ENCODE data around the gene SLC35G1. TPM values are rescaled to one million over a fixed set of nuclear protein-coding genes. Genes with fewer than 3 reads are reported as not detected.

Gene SLC35G1
- total and polyA plus RNA-seq, 4 experiments from 2014 or later = 5.0 to 7.3 (median 5.8) TPM

- no peaks in the 10 kb centered on the region for H3K36me3 ChIP-seq (ENCODE audit: insufficient read depth, low read length)
- H3K27me3 ChIP-seq (ENCODE audit: insufficient read depth, low read length) = no peaks in the 10 kb centered on the region
- H3K4me1 Mint-ChIP-seq = peaks cover 0 to 4% (median 0%) of the 10 kb centered on the region in 4 donors
- no peak overlapping the region for H3K4me3 Mint-ChIP-seq
- no peak overlapping the region for H3K4me3 ChIP-seq (ENCODE audit: low read length in 2 of 2)
- POLR2A ChIA-PET (ENCODE audit: partially characterized antibody) = interaction anchor here (0.8 to 0.9 kb wide), 2 partner anchors 28 to 106 kb away, joined by 3 read pairs; partner anchors contain the start of gene SLC35G1
- DNase-seq = peak in 4 of 5 donors; percentile 10 to 27 (median 19)
- no peaks in the 10 kb centered on the region for H3K9me3 ChIP-seq (ENCODE audit: control insufficient read depth in 1 of 2, low read length in 2 of 2)
- no peak overlapping the region for H3K27ac Mint-ChIP-seq
- H3K4me1 ChIP-seq (ENCODE audit: insufficient read depth, low read length) = no peaks in the 10 kb centered on the region
- intact Hi-C loops (cut with micrococcal nuclease) = loop anchor here (10.0 kb wide), 2 partner anchors 227 to 367 kb away; no protein-coding TSS in a partner anchor
- H3K36me3 Mint-ChIP-seq = peaks cover 0 to 10% of the 10 kb centered on the region in 2 donors
- CTCF ChIA-PET (ENCODE audit: partially characterized antibody) = interaction anchor here (0.7 to 3.0 kb wide), 17 partner anchors 14 to 379 kb away, joined by 3 to 18 read pairs (median 5); no protein-coding TSS in a partner anchor
- no peaks in the 10 kb centered on the region for H3K9me3 Mint-ChIP-seq
- H3K27me3 Mint-ChIP-seq = peaks cover 0 to 2% of the 10 kb centered on the region in 2 donors
- no peak overlapping the region for H3K27ac ChIP-seq (ENCODE audit: low read depth, low read length)
These were observed 27.6 kb downstream of the SLC35G1 start for GRCh38 chr10:93921338-93921737.

- Mint-ChIP-seq H3K4me3 (no peak overlapping the region), H3K27ac (peak overlapping the region in 1 of 7 donors; percentile 50), H3K36me3 (peaks cover 0 to 15% of the 10 kb centered on the region in 2 donors), H3K9me3 (peaks cover 0 to 12% (median 7%) of the 10 kb centered on the region in 8 donors), H3K27me3 (peaks cover 0 to 2% of the 10 kb centered on the region in 2 donors), H3K4me1 (no peaks in the 10 kb centered on the region)
- intact Hi-C loops (cut with micrococcal nuclease) = loop anchor here (10.0 kb wide), 2 partner anchors 232 to 372 kb away; no protein-coding TSS in a partner anchor
- Histone ChIP-seq H3K4me1 (ENCODE audit: insufficient read depth, low read length) (no peaks in the 10 kb centered on the region), H3K9me3 (ENCODE audit: control insufficient read depth in 1 of 2, low read length in 2 of 2) (no peaks in the 10 kb centered on the region), H3K27ac (ENCODE audit: low read depth, low read length) (no peak overlapping the region), H3K4me3 (ENCODE audit: low read length in 2 of 2) (no peak overlapping the region), H3K27me3 (ENCODE audit: insufficient read depth, low read length) (no peaks in the 10 kb centered on the region), H3K36me3 (ENCODE audit: insufficient read depth, low read length) (no peaks in the 10 kb centered on the region)
- POLR2A ChIA-PET (ENCODE audit: partially characterized antibody) = no interaction called here
- no peak for DNase-seq
- CTCF ChIA-PET (ENCODE audit: partially characterized antibody) = no interaction called here
These were observed 32.8 kb downstream of the SLC35G1 start for GRCh38 chr10:93926613-93927012.

GRCh38 chr10:93938140-93938539 lies 44.4 kb downstream of the SLC35G1 start:
- DNase-seq = no peak
- ChIA-PET CTCF (ENCODE audit: partially characterized antibody) (no interaction called here), POLR2A (ENCODE audit: partially characterized antibody) (interaction anchor here (0.6 kb wide), 1 partner anchor 442 kb away, joined by 6 read pairs; no protein-coding TSS in a partner anchor)
- Histone ChIP-seq H3K27ac (ENCODE audit: low read depth, low read length) (no peak overlapping the region), H3K4me1 (ENCODE audit: insufficient read depth, low read length) (no peaks in the 10 kb centered on the region), H3K36me3 (ENCODE audit: insufficient read depth, low read length) (no peaks in the 10 kb centered on the region), H3K27me3 (ENCODE audit: insufficient read depth, low read length) (no peaks in the 10 kb centered on the region), H3K9me3 (ENCODE audit: control insufficient read depth in 1 of 2, low read length in 2 of 2) (no peaks in the 10 kb centered on the region), H3K4me3 (ENCODE audit: low read length in 2 of 2) (no peak overlapping the region)
- Mint-ChIP-seq H3K4me1 (no peaks in the 10 kb centered on the region), H3K27me3 (no peaks in the 10 kb centered on the region), H3K9me3 (peaks cover 0 to 5% (median under 1%) of the 10 kb centered on the region in 8 donors), H3K27ac (no peak overlapping the region), H3K36me3 (no peaks in the 10 kb centered on the region), H3K4me3 (no peak overlapping the region)
- intact Hi-C loops (cut with micrococcal nuclease) = no loop called here

GRCh38 chr10:93940881-93941280 lies 47.1 kb downstream of the SLC35G1 start:
- DNase-seq = no peak
- no peak overlapping the region for H3K4me3 ChIP-seq (ENCODE audit: low read length in 2 of 2)
- intact Hi-C loops (cut with micrococcal nuclease) = no loop called here
- H3K9me3 ChIP-seq (ENCODE audit: control insufficient read depth in 1 of 2, low read length in 2 of 2) = no peaks in the 10 kb centered on the region
- H3K27ac ChIP-seq (ENCODE audit: low read depth, low read length) = no peak overlapping the region
- Mint-ChIP-seq H3K27ac (no peak overlapping the region), H3K36me3 (no peaks in the 10 kb centered on the region), H3K9me3 (peaks cover 0 to 3% (median 0%) of the 10 kb centered on the region in 8 donors), H3K4me3 (no peak overlapping the region), H3K4me1 (no peaks in the 10 kb centered on the region), H3K27me3 (no peaks in the 10 kb centered on the region)
- no peaks in the 10 kb centered on the region for H3K27me3 ChIP-seq (ENCODE audit: insufficient read depth, low read length)
- H3K4me1 ChIP-seq (ENCODE audit: insufficient read depth, low read length) = no peaks in the 10 kb centered on the region
- ChIA-PET CTCF (ENCODE audit: partially characterized antibody) (no interaction called here), POLR2A (ENCODE audit: partially characterized antibody) (no interaction called here)
- H3K36me3 ChIP-seq (ENCODE audit: insufficient read depth, low read length) = no peaks in the 10 kb centered on the region

- Mint-ChIP-seq H3K4me1 (no peaks in the 10 kb centered on the region), H3K36me3 (no peaks in the 10 kb centered on the region), H3K9me3 (peaks cover 0 to 3% (median 0%) of the 10 kb centered on the region in 8 donors), H3K27ac (no peak overlapping the region), H3K4me3 (no peak overlapping the region), H3K27me3 (no peaks in the 10 kb centered on the region)
- no peaks in the 10 kb centered on the region for H3K36me3 ChIP-seq (ENCODE audit: insufficient read depth, low read length)
- H3K27me3 ChIP-seq (ENCODE audit: insufficient read depth, low read length) = no peaks in the 10 kb centered on the region
- ChIA-PET CTCF (ENCODE audit: partially characterized antibody) (no interaction called here), POLR2A (ENCODE audit: partially characterized antibody) (no interaction called here)
- no peak overlapping the region for H3K27ac ChIP-seq (ENCODE audit: low read depth, low read length)
- H3K4me1 ChIP-seq (ENCODE audit: insufficient read depth, low read length) = no peaks in the 10 kb centered on the region
- H3K9me3 ChIP-seq (ENCODE audit: control insufficient read depth in 1 of 2, low read length in 2 of 2) = no peaks in the 10 kb centered on the region
- no peak for DNase-seq
- intact Hi-C loops (cut with micrococcal nuclease) = no loop called here
- no peak overlapping the region for H3K4me3 ChIP-seq (ENCODE audit: low read length in 2 of 2)
These were observed 47.8 kb downstream of the SLC35G1 start for GRCh38 chr10:93941606-93942005.

- Mint-ChIP-seq H3K36me3 (no peaks in the 10 kb centered on the region), H3K27me3 (no peaks in the 10 kb centered on the region), H3K9me3 (peaks cover 0 to 1% (median 0%) of the 10 kb centered on the region in 8 donors), H3K4me3 (no peak overlapping the region), H3K27ac (no peak overlapping the region), H3K4me1 (no peaks in the 10 kb centered on the region)
- H3K9me3 ChIP-seq (ENCODE audit: control insufficient read depth in 1 of 2, low read length in 2 of 2) = no peaks in the 10 kb centered on the region
- DNase-seq = no peak
- ChIA-PET POLR2A (ENCODE audit: partially characterized antibody) (no interaction called here), CTCF (ENCODE audit: partially characterized antibody) (no interaction called here)
- no peaks in the 10 kb centered on the region for H3K4me1 ChIP-seq (ENCODE audit: insufficient read depth, low read length)
- intact Hi-C loops (cut with micrococcal nuclease) = no loop called here
- no peaks in the 10 kb centered on the region for H3K36me3 ChIP-seq (ENCODE audit: insufficient read depth, low read length)
- no peak overlapping the region for H3K4me3 ChIP-seq (ENCODE audit: low read length in 2 of 2)
- no peaks in the 10 kb centered on the region for H3K27me3 ChIP-seq (ENCODE audit: insufficient read depth, low read length)
- H3K27ac ChIP-seq (ENCODE audit: low read depth, low read length) = no peak overlapping the region
These were observed 52.0 kb downstream of the SLC35G1 start for GRCh38 chr10:93945819-93946218.

GRCh38 chr10:93947055-93947454 lies 53.3 kb downstream of the SLC35G1 start:
- POLR2A ChIA-PET (ENCODE audit: partially characterized antibody) = no interaction called here
- H3K9me3 ChIP-seq (ENCODE audit: control insufficient read depth in 1 of 2, low read length in 2 of 2) = no peaks in the 10 kb centered on the region
- DNase-seq = no peak
- H3K27me3 ChIP-seq (ENCODE audit: insufficient read depth, low read length) = no peaks in the 10 kb centered on the region
- CTCF ChIA-PET (ENCODE audit: partially characterized antibody) = no interaction called here
- H3K27ac Mint-ChIP-seq = no peak overlapping the region
- H3K4me3 ChIP-seq (ENCODE audit: low read length in 2 of 2) = no peak overlapping the region
- no peak overlapping the region for H3K4me3 Mint-ChIP-seq
- peaks cover 0 to 3% of the 10 kb centered on the region in 2 donors for H3K36me3 Mint-ChIP-seq
- no peaks in the 10 kb centered on the region for H3K36me3 ChIP-seq (ENCODE audit: insufficient read depth, low read length)
- peaks cover 0 to 1% (median 0%) of the 10 kb centered on the region in 8 donors for H3K9me3 Mint-ChIP-seq
- no peak overlapping the region for H3K27ac ChIP-seq (ENCODE audit: low read depth, low read length)
- intact Hi-C loops (cut with micrococcal nuclease) = no loop called here
- no peaks in the 10 kb centered on the region for H3K27me3 Mint-ChIP-seq
- no peaks in the 10 kb centered on the region for H3K4me1 Mint-ChIP-seq
- H3K4me1 ChIP-seq (ENCODE audit: insufficient read depth, low read length) = no peaks in the 10 kb centered on the region

Data from CD4-positive, alpha-beta memory T cell (primary cell).